SH-SY5Y (cell line): ENCODE data around the gene LAMB1.
A peak's percentile ranks its signal among the peaks of the same experiment; 100 is the strongest.

Experiments used
- GATA2 ChIP-seq: IDR thresholded peaks from 2 replicates; pipeline ENCODE4 v1.6.1; 2011; ENCODE audit warnings: mild to moderate bottlenecking, low read depth, low read length
- GATA3 ChIP-seq: IDR thresholded peaks from 2 replicates; pipeline ENCODE4 v1.6.1; 2011; ENCODE audit warnings: low read depth, mild to moderate bottlenecking, low read length, moderate library complexity

The LAMB1 gene

GRCh38 chr7:108002726-108003598 is at the start of gene LAMB1:
Gene LAMB1, minus strand, starts transcription at chr7:108003161. Its CDS starts 276 bp downstream, at chr7:108002885.
- TF ChIP-seq GATA3 (no peak), GATA2 (no peak)

GRCh38 chr7:108051454-108051853 is 48.5 kb upstream of the LAMB1 start:
- no peak for TF ChIP-seq GATA2
- no peak for TF ChIP-seq GATA3

- TF ChIP-seq GATA2: no peak
- no peak for TF ChIP-seq GATA3
Observed at GRCh38 chr7:108049962-108050361, 47.0 kb upstream of the LAMB1 start.

- TF ChIP-seq GATA2 (no peak), GATA3 (no peak)
Observed at GRCh38 chr7:108048422-108048821, 45.5 kb upstream of the LAMB1 start.

GRCh38 chr7:108046952-108047506 is 44.1 kb upstream of the LAMB1 start:
- no peak for TF ChIP-seq GATA3

GRCh38 chr7:108045669-108046068 is 42.7 kb upstream of the LAMB1 start:
- TF ChIP-seq GATA2 (no peak), GATA3 (no peak)

GRCh38 chr7:108045154-108045553 is 42.2 kb upstream of the LAMB1 start:
- no peak for TF ChIP-seq GATA2

- TF ChIP-seq GATA2: no peak
- TF ChIP-seq GATA3: no peak
Observed at GRCh38 chr7:108044345-108044744, 41.4 kb upstream of the LAMB1 start.

GRCh38 chr7:108038986-108039385 is 36.0 kb upstream of the LAMB1 start:
- TF ChIP-seq GATA2 (no peak), GATA3 (no peak)

- TF ChIP-seq GATA2: no peak
- no peak for TF ChIP-seq GATA3
Observed at GRCh38 chr7:108037741-108038140, 34.8 kb upstream of the LAMB1 start.

GRCh38 chr7:108037140-108037539 is 34.2 kb upstream of the LAMB1 start:
- TF ChIP-seq GATA2 (peak; percentile 71), GATA3 (peak; percentile 63; the same call in 1 of the 2 replicates)

- TF ChIP-seq GATA2 (no peak), GATA3 (no peak)
Observed at GRCh38 chr7:108034586-108034985, 31.6 kb upstream of the LAMB1 start.

GRCh38 chr7:108033776-108034497 is 31.0 kb upstream of the LAMB1 start:
- TF ChIP-seq GATA3 (no peak), GATA2 (no peak)

- no peak for TF ChIP-seq GATA3
- TF ChIP-seq GATA2: no peak
Observed at GRCh38 chr7:108030516-108030915, 27.6 kb upstream of the LAMB1 start.

GRCh38 chr7:108029034-108029433 is 26.1 kb upstream of the LAMB1 start:
- TF ChIP-seq GATA3: no peak
- TF ChIP-seq GATA2: no peak

GRCh38 chr7:108028111-108028510 is 25.1 kb upstream of the LAMB1 start:
- TF ChIP-seq GATA3 (no peak), GATA2 (no peak)
